ENCODE data around the gene KIF18A.

Gene KIF18A

DNA sequence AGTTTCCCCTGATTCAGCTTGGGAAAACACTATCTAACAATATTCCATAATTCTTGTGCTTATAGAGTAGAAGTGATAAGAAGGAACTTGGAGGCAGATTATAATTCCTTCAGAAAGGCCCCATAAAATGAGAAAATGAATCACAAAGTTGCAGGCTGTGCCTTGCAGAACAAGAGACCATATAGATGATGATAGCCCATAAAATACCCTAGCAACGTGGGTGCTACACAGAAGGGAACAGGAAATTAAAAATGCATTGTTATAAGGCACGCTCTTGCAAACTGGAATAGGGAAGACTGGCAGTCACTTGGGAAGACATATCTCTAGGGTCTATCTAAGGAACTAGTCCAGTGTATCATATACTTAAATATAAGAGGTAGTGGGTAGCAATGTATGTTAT lies 67.6 kb downstream of the KIF18A start:
- DNase-seq = no peak

DNA sequence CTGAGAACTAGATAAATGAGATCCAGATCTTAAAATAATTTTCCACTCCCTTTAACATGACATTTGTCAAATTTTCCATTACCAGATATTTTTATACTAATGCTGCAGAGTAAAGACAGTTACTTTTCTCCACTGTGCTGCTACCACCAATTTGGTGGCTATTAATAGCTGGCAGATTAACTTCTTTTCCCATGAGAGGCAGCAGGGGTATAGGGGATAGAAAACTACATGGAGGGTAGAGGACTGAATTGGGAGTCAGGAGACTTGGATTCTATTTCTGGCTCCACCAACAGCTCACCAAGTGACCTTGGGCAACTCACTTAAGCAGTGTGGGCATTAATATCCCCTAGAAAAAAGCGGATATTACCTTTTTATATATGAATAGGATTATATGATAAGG lies 69.2 kb downstream of the KIF18A start:
- DNase-seq = no peak

DNA sequence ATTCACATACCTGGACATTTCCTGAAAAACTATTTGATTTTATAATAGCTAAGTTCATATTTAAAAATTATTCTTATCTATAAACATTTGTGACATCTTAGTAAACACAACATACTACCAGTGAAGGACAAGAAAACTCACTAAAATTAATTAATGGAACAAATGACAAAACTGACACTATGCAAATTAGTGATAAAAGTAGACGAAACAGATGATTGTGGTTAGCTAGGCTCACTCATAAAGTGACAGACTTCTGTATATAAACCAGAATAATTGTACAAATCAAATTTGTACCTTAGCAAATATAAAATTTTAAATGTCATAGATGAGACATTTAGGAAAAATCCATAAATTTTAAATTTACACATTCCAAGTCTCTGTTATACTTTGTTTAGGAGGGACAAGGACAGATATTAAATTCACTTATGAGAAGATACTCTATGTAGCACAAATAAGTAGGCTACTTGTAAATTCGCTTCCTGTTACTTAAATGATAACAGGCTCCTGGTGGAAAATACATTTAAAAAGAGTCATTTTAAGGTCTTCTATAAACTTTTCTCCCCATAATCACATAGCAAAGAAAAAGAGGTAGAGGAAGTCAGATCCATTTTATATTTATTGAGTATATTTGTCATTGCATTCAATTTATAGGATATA lies 81.2 kb downstream of the KIF18A start:
- no peak for DNase-seq

DNA sequence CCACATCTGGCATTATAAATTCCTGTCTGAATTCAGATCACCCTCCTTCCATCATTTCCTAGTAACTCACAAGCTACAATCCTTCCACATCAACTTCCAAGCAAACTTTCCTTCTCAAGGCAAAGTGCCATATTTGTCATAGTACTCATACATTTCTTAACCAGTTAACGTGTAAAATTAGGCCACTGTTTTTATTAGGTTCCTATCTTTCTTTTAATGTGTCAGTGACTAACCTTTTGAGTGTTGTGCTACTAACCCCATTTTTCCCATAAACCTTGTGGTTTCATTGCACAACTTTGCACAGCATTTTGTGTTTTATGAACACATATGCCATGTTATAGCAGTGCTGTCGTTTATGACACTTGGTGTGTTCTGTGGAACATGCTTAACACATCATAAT lies 90.1 kb downstream of the KIF18A start:
- DNase-seq = no peak

DNA sequence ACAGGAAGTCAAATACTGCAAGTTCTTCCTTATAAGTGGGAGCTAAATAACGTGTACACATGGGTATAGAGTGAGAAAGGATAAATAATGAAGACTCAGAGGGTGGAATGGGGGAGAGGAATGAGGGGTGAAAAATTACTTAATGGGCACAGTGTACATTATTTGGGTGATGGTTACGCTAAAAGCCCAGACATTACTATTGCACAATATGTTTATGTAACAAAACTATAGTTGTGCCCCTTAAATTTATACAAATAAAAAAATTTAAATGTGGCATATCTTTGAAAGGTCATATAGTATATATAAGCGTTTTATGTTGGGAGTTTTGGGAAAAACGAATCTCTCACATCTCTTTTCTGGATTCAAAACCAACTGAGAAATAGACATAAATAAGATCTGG lies 96.1 kb downstream of the KIF18A start:
- no peak for DNase-seq

DNA sequence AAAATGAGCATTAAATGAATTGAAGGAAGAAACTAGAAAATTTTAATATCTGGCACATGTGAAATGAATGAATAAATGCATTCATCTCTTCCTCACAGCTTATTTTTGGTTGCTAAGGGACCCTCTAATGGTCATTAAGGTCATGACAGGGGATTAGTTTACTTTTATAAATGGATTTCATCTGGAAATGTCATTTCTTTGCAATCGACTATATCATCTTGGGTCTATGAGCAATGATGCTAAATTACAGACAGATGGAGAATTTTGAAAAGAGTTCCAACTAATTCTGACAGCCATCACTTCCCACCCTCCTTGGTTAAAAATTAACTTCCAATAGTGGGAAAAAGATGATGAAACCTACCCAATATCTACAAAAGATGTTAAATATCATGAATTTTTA lies 98.0 kb downstream of the KIF18A start:
- DNase-seq = no peak

DNA sequence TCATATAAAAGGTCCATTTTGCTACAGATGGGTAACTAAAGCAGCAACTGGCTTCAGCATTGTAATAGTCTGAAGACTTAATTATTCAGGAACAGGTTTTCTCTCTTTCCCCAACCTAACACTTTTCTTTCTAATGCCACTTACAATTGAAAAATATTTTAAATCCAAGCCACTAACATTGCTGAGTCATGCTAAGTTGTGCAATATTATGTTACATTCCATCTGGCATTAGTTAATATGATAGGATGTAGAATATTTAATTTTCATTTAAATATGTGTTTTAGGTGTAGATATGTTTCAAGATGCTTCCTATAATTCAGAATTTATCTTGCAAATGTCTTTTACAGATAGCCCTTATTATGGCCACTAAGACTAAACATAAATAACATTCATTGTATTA lies 98.6 kb downstream of the KIF18A start:
- DNase-seq = no peak

DNA sequence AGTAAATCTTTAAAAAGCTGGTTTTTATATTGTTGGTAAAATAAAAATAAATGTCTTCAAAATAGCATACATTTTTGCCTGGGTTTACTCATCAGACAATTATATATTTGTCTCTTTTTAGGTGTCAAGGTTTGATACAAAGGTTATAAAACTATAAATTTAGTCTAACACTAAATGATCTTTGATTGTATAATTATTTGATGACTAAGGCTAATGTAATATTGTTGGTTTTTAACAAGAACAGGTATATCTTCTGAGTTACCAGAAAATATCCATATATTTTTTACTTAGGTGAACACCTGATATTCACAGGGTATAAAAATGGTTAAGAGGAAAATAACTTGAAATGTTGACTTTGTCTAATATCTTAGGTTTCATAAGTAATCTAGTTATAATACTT lies 104.3 kb downstream of the KIF18A start:
- no peak for DNase-seq

DNA sequence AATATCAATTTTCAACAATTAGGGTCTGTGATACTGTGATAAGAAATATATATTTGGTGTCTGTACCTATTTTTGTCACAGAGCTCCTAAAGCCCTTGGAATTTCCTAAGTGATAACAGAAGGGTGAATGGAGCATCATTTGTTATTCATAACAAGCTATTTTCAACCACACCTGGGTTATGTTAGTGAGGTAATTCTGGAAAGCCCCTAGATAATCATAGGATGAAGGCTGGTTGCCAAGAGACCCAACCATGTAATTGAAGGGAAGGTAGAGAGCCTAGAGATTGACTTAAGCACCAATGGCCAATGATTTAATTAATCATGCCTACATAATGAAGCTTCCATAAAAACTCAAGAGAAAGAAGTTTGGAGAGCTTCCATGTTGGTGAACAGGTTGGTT lies 109.4 kb downstream of the KIF18A start:
- DNase-seq = no peak

DNA sequence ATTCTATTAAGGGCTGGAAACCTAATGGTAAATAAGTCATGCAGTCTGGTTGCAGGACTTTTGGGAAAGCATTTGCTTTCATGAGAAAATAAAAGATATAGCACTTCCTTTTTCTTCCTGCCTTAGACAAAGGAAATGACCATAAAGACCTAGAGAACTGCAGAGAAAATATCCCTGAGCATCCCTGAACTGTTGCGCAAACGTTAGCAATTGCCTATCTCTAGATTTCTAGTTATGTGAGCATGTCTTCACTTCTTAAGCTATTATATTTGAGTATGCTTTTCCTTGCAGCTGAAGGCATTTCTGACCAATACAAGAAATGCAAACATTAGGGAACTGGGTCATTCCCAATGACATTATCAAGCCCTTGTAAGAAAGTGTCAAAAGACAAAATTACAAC lies 110.6 kb downstream of the KIF18A start:
- DNase-seq = no peak

DNA sequence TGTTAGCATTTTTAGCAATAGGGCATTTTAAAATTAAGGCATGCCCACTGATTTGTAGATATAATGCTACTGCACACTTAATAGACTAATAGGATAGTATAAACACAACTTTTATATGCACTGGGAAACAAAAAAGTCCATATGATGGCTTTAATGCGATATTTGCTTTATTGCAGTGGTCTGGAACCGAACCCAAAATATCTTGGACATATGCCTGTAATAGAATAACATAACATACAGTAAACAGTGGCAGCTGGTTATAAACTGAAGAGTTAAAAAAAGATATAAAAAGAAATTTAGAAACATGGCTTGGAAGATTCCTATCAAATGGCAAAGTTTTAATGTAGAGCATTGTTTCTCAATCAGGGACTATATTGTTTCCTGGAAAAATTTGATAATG lies 111.9 kb downstream of the KIF18A start:
- DNase-seq = no peak

DNA sequence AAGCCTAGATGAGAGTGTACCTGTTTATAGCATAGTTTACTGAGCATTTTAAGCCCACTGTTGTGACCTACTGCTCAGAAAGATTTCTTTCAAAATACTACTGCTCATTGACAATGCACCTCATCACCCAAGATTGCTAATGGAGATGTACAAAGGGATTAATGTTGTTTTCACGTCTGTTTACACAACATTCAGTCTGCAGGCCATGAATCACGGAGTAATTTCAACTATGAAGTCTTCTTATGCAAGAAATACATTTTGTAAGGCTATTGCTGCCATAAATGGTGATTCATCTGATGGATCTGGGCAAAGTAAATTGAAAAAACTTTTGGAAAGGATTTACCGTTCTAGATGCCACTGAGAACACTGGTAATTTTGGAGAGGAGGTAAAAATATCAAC lies 112.9 kb downstream of the KIF18A start:
- DNase-seq = no peak

DNA sequence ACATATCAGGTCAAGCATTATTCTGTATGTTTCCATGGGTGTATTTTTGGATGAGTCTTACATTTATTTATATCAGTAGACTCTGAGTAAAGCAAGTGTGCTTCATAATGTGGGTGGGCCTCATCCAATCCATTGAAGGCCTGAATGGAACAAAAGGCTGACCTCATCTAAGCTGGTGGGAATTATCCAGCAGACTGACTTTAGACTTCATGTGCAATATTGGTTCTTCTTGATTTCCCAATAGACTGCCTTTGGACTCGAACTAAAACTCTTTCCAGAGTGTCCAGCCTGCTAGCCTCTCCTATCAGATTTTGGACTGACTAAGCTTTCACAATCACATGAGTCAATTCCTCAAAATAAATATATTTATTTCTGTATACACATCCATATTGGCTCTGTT lies 116.2 kb downstream of the KIF18A start:
- no peak for DNase-seq

DNA sequence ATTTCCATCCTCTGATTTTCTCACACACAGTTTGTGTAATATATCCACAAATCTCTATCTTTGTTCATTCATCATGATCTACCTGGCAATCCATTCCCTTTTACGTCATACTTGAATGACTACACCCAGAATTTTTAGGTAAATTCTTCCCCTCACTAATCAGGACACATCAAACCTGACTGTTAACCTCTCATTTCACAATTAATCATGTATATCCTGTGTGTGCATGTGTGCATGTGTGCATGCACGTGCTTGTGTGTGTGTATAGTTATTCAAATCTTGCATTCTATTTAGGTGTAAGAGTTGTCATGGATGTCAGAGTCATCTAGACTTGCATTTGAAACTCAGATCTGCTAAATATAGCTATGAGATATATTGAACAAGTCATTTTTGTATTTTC lies 130.4 kb downstream of the KIF18A start:
- DNase-seq = no peak

DNA sequence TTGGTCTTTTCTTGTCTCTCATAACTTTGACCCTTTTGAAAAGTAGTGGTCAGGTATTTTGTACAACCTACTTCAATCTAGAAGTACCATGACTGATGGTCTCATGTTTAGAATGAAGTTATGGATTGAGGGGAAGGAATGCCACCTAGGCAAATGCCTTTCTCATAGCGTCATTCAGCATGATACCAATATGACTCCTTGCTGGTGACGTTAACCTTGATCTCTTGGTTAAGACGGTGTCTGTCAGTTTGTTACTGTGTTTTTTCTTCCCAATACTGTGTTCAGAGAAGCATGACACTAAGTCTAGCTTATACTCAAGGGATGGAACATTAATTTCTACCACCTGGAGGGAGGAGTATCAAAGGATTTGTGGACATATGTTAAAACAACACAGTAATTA lies 130.9 kb downstream of the KIF18A start:
- no peak for DNase-seq

DNA sequence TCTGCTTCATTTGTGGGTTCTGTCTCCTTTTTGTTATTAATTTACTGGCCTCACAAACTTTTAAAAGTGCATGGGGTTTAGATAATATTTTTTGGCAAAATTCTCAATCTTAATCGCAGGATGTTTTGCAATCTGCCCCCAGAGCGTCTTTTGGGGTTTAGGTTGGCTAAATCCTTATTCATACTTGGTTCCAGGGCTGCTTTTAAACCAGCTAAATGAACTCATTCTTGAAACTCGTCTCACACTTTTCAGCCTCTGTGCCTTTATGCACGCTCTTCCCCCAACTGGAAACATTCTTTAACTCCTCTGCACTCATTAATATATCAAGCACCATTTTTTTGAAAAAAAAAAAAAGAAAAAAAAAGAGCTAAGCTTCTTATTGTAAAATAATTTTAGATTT lies 131.7 kb downstream of the KIF18A start:
- no peak for DNase-seq

DNA sequence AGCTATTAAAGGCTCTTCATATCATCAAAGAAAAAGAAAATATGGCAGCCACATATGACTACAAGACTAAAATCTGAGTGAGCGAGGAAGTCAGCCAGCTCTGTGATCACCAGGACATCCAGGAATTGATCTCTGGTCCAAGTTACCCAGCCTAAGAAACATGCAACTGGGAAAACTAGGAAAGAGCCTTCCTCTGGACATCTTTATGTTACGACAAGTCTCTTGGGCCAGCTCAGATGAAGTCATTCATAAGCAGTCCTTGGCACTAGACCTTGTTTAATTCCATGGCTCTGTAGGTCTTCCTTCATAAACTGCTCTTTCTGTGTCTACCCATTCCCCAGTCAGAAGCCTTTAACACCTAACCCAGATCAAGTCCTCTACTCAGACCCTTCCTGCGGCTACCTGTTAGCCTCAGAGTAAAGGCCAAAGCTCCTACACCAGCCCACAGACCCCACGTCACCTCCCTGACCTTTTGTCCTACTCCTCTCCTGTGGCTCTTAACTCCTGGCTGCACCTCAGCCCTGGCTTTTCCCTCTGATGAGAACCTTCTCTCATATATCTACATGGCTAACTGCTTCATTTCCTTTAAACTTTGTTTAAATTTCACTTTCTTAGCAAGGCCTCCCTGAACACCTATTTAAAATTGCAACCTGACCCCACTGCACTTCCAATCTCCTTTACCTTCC lies 134.0 kb downstream of the KIF18A start:
- no peak for DNase-seq

DNA sequence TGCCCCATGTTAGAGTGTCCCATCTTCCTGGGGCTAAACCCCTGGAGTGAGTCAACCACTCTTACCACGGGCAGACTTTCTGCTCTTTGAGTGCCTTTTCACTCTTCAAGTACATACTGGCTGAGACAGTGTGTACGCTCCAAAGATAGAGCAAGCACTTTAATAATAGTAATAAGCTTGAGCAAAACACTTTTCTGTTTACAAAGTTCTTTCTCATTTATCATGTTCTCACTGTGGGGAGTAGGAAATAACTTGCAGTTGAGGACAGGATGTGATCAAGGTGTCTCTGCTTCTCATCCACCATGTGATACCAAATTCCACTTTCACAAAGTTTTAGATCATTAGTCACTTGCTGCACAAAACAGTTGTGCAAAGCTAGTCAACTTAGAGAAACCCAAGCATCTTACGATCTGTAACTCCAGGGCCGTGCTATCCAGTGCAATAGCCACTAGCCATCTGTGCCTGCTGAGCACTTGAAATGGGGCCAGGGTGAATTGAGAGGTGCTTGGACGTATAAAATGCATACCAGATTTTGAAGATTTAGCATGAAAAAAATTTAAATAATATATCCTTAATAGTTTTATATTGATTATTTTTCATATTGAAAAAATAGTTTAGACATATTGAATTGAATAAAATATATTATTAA lies 135.3 kb downstream of the KIF18A start:
- no peak for DNase-seq

DNA sequence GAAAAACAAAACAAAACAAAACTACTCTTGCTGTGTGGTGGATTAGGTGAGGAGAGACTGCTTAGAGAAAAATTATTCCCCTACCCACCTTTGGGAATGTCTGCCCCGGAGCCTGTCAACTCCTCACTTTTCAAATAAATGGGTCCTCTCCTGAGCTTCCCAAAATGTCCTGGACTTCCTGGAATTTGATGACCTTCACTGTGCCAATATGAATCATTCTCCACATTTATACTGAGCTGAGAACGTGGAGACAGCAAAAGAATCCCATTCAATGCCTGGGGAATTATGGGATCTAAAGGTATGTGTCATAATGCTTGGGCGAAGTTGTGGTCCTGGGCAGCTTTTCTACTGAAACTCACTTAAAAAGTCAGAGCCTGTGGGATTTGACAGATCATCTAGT lies 136.8 kb downstream of the KIF18A start:
- no peak for DNase-seq
